NCI-H748 treated with DMSO at 0.1 percent for 48 hours (cell line): Measurements from ENCODE around the gene ARHGAP22.

ENCODE experiments used
- DNase-seq: peaks from one replicate; lab custom pipeline; 2025; lab: John Stamatoyannopoulos, UW

The ARHGAP22 gene

DNA sequence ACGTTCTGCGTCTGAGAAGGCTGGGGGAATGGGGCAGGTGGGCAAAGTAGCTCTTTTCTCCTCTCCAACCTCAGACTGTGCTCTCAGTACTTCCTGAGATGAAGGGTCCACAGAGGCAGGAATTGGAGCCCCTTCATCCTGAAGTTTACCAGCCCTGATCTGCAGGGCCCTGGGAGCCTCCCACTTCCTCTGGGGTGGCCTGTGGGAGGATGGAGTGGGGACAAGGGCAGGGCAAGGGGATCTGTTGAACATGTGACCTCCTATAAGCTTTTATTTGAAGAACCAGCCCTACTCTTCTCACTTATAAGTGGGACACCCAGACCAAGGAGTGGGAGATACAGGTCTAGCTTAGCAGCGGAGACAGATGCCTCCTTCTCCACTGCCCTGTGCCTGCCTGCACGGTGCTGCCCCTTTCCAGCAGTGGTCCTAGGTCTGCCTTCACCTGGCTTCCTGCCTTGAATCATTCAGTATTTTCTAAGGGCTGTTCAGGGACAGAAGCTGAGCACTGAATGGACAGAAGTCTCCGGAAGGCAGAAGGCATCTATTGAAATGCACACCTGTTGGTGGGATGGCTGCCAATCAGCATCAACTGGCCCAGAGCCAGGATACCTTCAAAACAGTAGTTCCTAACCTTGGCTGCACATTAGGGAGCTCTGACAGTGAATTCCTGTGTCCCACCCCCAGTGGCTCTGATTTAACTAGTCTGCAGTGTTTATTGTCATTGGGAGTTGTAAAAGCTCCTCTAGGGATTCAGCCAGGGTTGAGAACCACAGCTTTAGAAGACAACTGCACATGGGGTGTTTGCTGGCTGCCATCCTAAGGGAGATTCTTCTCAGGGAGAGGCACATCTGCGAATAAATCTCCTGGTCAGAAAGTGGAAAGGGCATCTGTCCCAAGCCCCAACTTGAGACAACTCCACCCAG lies 2.7 kb upstream of the ARHGAP22 start:
- DNase-seq = no peak

DNA sequence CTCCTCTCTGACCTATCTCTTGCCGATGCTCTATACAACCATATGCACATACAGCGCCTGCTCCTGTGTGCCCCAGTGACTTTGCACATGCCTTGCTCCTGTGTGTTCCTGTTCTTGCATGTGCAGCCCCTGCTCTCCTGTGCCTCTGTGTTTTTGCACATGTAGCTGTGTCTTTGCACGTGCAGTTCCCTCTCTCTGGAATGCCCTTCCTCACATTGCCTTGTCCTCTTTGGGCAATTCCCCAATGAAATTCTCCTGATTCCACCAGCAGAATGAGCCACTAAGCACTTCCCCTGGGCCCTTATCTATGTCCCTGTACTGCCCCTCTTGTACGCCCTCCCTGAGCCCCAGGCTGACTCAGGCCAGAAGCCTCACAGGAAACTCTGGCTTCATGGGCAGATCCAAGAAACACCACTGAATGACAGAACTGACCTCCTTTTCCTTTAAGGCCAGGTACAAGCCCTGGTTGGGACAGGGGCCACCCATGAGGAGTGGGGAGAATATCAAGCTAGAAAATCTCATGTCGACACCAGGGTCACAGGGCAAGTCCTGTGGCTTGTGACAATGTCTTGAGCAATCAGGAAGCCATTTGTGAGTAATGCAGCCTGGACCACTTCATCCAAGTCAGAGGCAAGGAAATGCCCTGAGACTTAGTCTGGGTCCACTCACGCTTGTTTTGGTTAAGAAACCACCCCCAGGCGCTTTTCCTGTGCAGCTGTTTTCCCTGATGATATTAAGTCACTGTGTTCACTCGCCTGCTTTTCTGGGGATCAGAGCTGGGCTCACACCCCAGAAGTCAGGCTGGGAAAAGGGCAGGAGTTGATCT lies 1.9 kb upstream of the ARHGAP22 start:
- DNase-seq = no peak

DNA sequence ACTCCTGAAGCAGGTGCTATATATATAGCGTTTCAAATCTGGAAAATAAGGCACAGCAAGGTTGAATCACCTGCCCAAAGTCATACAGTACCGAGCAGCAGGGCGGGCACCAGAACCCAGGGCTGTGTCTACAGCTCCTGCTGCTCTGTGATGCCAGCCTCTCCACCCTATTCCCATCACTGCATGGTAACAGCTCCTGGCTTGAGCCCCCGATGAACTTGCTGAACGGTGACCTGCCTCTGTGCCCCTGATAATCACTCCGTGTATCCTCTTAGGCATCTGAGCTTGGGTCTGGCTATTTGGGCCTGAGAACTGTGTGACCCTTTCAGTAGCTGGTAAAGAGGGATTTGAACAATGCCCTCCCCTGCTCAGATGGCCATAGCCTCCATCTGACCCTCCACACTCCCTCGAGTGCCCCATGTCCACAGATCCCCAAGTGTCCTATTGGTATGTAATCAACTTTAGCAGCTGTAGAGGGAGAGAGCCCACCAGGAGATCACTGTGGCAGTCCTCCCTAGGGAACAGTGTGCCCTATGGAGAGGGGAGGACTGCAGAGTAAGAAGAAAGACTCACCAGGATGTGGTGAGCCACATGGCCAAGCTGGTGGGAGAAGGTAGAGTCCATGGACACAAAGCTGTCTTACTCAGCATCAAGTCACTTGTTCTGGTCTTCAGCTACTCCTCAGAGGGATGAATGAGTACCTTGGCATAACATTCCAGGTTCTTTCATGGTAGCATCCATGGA lies 1.1 kb upstream of the ARHGAP22 start:
- DNase-seq = no peak

DNA sequence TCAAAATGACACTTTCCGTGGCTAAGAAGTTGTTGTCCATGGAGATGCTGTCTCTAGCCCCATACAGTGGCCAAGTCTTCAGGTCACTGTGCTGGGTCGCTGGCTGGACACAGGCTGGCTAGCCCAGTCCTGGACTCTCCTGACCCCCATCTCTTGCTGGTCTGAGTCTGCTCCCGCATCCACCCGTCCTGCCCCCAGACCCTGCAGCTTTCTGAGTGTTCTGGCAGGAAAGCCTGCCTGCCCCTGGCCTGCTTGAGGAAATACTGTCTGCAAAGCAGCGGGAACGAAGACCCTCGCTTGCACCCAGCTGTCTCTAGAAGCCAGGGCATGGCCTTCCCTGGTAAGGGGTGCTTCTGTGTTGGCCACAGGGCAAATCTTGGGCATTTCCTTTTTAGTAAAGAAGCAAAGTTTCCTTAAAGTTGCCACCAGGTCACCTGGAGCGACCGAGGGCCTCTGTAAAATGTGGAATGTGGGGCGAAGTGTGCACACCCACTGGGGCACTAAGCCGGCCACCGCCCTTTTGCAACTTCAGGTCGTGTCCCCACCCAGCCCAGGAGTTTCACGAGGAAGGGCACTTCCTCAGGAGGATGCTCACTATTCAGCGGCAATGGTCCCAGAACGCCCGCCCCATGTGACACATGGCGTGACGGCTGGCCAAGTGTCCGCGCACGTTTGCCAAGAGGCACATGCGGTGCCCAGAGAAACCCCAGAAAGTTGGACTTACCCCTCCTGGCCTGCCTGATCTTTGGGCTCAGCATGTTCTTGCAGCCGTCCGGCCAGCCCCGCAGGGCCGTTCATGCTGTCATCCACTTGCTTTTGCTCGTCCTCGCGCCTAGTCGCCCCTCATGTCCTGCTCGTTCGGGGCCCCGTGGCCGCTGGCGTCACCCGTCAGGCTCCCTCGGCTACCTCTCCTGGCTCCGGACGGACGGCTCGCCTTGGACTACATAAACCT lies 558 bp downstream of the ARHGAP22 start:
- DNase-seq = no peak

DNA sequence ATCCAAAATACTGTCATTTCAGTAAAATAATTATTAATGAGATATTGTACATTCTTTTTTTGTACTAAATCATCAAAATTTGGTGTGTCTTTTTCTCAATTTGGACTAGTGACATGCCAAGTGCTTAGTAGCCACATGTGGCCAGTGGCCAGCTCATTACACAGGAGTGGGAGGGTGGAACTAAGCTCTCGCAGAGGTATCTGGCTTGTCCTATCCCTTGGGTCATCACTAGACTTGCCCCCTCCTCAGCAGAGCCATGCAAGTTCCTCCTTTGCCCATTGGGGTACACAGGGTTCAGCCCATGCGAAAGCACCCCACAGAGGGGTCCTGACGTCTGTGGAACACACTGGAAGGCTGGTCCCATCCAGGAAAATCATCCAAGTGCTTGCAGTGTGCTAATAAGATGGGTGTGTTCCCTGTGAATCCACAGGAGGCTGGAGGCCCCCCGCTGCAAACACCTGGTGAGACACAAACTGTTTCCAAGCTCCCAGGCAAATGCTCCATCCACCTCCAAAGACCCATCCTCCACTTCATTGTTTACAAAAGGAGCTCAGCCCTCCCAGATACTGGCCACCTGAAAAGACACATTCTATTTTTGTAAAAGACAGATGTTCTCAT lies 1.3 kb downstream of the ARHGAP22 start:
- DNase-seq = no peak

DNA sequence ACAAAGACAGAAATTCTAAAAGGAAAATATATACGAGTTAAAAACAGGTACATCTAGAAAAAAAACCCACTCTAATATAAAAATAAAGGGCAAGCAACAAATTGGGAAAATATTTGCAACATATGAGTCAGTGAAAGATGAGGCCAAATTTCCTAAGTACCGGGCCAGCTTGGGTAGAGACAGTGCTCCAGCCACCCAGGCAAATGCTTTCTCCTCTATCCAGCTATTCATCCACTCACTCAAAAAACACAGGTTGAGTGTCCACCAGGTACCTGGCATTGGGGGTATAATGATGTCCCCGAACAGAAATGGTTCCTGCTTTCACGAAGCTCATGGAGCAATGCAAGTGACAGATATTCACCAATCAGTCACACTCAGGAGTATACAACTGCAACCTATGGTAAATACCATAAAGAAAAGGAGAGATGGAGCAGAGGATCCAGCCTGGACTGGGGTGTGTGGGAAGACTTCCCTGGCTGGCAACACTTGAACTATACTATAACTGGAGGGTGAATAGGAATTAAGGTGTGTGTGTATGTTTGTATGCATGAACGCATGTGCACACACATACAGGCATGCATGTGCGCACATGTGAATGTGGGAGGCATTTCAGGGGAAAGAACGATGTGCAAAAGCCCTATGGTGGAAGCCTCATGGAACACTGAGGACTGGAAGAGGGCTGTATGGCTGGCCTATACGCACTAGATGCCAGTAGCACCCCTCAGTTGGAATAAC lies 2.3 kb downstream of the ARHGAP22 start:
- no peak for DNase-seq

DNA sequence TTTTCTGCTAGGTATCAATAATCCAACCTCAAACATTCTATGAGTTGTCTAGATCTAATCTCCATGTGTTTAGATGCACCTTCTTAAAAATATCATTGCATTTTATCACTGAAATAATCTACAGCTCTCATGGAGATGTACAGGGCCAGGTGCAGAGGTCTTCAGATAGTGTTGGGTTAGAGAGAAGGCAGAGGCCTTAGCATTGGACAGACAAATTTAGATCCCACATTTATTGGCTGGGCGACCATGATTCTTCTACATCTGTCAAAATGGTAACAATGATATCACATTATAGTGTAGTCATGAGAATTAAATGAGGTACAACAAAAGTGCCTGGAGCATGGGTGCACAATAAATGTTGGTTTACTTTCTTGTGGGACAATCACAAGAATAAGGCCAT lies 3.1 kb downstream of the ARHGAP22 start:
- DNase-seq = no peak

DNA sequence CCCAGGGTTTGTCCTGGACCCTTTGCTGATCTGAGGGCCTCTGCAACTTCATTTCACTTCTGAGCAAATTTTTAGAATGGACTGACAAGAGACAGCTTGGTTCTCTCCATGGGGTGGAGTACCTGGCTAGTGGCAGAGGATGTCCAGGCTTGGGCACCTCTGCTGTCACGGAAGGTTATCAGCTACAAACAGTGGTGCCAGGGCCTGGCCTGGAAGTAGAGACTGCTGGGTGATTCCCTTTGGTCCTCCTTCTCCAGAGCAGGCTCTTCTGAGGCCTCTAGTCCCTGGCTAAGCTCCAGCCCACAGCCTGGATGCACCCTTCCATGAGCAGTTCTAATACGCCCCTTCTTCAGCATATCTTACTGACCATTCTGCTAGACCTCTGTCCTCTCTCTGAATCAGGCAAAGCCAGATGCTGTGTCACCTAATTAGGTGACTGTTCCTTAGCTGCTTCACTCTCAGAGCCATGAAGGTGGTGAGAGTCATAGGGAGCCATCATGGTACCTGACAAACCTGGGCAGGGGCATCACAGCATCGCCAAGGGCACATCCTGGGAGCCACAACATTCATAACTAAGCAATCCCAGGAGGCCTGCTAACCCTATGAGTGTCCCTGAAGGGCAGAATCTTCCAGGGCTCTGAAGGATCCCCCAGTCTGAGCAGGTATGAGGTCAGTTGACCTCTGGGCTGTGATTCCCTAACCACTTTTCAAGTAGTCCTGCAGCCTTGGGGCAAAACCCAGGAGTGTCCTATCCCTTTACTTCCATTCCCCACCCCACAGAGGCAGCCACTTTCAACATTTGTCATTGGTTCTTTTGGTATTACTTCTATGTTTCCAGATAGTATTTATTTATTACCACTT lies 4.0 kb downstream of the ARHGAP22 start:
- no peak for DNase-seq

DNA sequence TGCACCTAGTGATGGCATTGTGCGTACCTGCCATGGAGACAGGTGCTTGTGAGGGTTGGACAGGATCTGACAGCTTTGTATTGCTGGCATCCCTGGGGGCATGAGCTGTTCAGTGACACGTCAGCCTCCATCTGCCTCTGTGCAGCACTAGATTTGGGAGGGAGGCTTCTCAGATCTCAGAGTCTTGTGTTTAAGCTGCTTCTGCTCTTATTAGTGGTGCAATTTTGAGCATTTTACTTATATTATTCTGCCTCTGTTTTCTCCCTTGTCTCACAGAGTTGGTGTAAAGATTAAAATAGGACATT lies 5.1 kb downstream of the ARHGAP22 start:
- no peak for DNase-seq

DNA sequence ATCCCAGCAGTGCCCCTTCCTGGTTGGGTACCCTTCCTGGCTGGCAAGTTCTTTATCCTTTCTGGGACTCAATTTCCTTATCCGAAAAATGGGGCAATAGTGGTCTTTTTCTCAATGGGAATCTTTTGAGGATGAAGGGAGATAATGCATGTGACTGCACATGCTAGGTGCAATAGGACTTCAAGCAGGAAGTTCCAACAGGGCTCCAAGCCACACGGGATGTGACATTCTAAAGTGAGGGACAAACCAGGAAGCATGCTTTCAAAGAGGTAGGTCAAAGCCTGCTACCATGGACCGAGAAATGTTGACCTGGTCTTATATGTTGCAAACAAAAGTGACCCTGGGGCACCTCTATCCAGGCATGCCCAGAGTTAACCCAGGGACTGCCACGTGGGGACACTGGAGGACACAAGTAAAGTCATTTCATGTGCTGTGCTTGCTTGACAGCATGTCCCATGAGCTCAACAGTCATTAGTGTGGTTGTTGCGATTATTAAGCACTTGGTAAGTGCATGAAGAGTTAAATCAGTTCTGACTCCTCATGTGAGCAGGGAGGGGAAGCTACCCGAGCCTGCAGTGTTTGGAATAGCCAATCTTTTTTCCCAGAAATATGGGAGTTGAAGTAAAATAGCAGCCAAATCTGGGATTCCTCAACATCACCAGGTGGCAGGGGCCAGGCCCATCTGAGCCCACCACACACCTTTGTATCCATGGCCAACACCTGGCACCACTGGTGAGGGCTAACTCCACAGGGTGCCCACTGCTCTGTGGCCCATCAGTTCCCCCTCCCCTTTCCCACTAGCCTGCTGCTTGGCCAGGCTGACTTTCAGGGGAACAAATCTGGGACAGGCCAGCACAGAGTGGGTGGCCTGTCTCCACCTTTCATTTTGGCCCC lies 5.7 kb downstream of the ARHGAP22 start:
- no peak for DNase-seq

DNA sequence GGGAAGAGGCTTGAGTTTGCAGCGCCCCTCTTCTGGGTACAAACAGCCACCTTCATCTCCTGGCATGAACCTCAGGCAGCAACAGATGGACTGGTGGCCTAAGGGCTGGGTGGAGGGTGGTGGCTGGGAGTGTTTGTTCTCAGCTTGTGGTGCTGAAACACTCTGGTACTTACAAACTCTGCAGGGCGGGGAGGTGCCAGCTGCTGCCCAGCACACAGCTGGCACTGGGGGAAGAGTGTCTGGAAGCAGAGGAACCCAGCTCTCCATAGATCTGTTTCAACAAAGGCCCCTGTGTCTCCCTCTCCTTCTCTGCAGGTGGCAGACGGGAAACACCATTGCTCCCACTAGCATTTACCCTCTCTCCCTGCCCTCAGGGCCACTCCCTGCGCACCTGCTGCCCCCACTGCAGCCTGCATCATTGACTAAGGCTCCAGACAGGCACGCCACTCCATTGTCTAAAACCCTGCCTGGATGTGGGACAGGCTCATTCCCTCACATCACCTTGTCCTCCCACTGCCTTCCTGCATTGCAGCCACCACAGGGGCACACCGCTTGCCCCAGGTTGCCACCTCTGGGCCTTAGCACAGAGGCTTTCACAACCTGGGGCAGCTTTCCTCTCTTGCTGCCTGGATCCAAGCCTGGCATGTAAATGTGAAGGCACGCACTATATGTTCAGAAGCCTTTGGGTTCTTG lies 6.5 kb downstream of the ARHGAP22 start:
- DNase-seq = no peak

DNA sequence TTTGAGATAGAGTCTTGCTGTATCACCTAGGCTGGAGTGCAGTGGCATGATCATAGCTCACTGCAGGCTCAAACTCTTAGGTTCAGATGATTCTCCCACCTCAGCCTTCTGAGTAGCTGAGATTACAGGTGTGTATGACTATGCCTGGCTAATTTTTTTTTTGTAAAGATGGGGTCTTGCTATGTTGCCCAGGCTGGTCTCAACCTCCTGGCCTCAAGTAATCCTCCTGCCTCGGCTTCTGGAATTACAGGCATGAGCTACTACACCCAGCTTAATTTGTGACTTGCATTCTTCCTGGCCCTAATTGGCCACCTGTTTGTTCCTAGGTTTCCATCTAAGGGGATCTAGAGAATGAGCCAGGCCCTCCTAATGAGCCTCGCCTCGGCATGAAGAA lies 9.3 kb downstream of the ARHGAP22 start:
- no peak for DNase-seq

DNA sequence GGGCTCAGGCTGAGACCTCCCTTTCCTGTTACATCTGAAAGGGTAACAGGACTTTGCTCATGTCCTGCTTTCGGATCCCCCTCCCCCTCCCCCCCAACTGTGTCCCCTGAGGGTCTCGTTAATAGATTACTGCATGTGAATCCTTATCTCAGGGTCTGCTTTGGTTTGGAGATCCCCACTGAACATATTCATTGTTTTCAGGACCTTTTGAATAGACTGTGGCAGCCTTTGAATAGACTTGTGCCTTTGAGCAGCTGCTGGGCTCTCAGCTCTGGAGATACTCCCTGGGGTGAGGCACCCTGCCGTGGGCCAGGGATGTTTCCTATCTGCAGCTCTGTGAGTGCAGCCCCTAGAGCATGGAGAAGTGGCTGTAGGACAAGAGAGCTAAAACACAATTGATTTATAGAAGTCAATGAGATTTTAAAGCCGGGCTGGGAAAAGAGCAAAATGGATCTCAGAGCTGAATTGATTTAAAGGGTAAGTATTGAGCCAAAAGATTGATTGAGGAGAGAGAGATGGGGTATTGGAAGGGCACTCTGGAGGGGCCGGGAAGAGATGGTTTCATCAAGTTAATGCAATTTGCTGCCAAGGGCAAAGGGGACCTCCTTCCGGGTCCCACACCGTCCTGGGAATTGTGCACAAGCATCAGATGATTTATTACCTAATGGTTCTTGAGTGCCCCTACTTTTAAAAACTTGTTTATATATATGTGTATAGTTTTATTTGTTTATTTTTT lies 9.9 kb downstream of the ARHGAP22 start:
- DNase-seq = no peak

DNA sequence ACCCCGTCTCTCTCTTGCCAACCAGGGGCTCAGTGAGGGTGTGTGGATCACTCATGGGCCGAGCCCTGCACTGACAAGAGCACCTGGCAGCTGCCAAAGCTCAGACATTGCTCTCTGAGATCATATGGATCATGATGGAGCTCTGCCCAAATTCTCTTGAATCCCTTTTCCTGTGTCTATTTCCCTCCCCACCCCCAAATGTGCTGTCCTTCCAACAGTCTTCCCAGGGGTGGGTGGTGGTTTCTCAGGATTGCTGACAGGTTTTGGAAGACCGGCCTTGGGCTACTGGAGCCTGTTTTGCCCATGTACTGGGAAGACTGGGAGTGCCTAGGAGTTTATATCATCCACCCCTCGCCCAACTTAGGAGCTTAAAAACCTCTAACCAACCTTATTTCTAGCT lies 10.5 kb downstream of the ARHGAP22 start:
- no peak for DNase-seq

DNA sequence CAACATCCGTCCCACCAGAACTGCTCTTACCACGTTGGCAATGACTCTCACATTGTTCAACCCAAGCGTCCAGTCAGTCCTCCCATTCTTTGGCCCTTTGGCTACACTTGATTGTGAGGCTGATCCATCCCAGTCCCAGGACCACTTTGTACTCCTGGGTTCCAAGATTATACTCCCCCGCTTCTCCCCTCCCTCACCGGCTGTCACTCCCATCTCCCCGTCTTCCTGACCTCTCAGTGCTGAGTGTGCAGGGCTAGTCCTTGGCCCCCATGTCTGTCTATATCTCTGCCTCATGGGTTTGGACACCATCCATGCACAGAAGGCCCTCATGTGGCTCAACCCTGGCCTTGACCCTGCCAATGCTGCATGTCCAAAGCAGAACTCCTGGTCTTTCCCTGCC lies 12.5 kb downstream of the ARHGAP22 start:
- no peak for DNase-seq

DNA sequence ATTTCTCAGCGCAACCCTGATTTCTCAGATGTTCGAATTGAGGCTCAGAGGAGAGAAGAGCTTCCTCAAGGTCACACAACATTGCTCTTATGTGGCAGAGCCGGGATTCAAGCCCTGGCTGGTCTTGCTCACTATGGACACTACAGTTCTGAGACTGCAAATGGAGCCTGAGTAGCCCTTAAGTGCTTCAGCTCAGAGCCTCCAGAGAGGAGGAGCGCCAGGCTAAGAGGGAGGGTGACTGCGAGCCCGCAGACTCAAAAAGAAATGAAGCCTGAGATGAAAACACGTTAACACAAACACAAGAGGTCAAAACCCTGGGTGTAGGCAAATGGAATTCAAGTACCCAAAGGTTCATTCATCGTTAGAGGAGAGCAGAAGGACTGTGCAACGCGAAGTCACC lies 13.9 kb downstream of the ARHGAP22 start:
- no peak for DNase-seq

DNA sequence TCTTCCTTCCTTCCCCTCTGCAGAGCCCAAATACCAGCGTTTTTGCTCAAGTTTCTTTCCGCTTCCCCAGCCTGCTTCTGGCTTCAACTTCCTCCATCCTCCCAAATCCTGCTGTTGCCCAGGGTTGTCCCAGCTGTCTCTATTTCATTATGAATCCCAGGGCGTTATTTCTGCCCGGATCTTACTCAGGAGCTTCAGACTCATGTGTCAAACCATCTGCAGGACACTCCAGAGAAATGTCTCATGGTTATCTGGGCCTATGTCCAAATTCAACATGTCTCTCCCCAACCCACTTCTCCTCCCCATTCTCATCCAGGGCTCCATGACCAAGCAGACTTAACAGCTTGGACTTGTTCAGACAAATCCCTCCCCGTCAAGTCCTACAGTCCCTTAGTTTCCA lies 15.6 kb downstream of the ARHGAP22 start:
- DNase-seq = no peak
